Caki2 (cell line): Measurements from ENCODE around the gene MYO1E. TPM values are rescaled to one million over a fixed set of nuclear protein-coding genes. Genes with fewer than 3 reads are reported as not detected.
"Not testable (repeated sequence)": the region's sequence is repeated elsewhere in the genome, so short reads cannot be mapped to it uniquely, and the experiment has no call there.

Experiments used
- DNase-seq: peaks from one replicate; pipeline ENCODE4 v3.0.0-alpha.2; 2015; ENCODE audit warnings: low read depth
- in situ Hi-C: cut with HindIII; loops from 2 replicates; pipeline ENCODE4 v1.10.0; 2016; ENCODE audit warnings: low sequenced_read_pairs, low pct_unique_long_range_greater_than_20kb, mixed read lengths
- total RNA-seq: library from RNA; depleted of rRNA; stranded (reverse); fragments of >200 nt; shearing (Covaris generic); gene quantifications from 2 replicates; pipeline ENCODE4 v1.2.3, GENCODE V29; 2014; ENCODE audit warnings: low replicate concordance

Gene MYO1E
- total RNA-seq, 1 experiment from 2014 or later, result 104 TPM

GRCh38 chr15:59394166-59394661, 21.5 kb upstream of the MYO1E start:
- in situ Hi-C loops, result no loop called here
- no peak for DNase-seq

GRCh38 chr15:59392299-59392698, 19.6 kb upstream of the MYO1E start:
- in situ Hi-C loops, result no loop called here
- no peak for DNase-seq

DNA sequence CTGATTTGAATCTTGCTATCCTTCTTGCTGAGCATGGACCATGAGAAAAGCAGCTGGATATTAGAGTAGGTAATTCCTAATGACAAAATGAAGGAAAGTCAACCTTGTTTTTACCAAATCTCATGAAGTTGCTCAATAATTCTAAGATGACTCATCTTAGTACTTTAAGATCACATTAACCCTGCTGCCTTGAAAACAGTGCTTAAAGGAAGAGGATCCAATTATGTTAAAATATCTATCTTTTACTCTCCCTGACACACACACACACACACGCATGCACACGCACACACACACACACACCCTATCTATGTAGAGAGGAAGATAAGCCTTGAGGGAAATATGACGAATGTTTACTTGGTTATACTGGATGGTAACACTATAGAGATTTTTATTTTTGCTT, 16.0 kb upstream of the MYO1E start:
- in situ Hi-C loops, result no loop called here
- peak; percentile 29 for DNase-seq

DNA sequence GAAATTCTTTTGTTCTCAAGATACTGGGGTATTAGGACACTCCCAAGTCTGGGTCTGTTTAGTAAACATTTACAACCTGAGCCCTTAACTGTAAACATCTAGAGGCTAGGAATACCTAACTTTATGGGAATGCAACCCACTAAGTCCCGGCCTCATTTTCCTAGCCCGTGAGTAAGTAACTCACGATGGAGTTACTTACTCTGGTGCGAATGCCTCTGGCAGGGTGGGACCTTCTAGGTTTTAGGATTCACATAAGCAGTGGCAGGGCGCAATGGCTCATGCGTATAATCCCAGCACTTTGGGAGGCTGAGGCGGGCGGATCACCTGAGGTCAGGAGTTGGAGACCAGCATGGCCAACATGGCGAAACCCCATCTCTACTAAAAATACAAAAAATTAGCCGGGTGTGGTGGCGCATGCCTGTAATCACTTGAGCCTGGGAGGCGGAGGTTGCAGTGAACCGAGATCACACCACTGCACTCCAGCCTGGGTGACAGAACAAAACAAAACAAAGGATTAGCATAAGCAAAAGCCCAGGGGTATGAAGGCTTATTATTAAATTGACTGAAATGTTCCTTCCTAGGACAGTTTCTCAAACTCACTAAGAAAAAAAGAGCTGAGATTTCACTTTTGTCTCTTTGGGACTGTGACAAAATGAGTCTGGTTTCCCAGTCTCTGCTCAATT, 14.7 kb upstream of the MYO1E start:
- in situ Hi-C loops, DNase-seq: not testable (repeated sequence)

GRCh38 chr15:59385171-59385570, 12.5 kb upstream of the MYO1E start:
- in situ Hi-C loops, result no loop called here
- no peak for DNase-seq

GRCh38 chr15:59384507-59384906, 11.8 kb upstream of the MYO1E start:
- DNase-seq, result no peak
- in situ Hi-C loops, result no loop called here

DNA sequence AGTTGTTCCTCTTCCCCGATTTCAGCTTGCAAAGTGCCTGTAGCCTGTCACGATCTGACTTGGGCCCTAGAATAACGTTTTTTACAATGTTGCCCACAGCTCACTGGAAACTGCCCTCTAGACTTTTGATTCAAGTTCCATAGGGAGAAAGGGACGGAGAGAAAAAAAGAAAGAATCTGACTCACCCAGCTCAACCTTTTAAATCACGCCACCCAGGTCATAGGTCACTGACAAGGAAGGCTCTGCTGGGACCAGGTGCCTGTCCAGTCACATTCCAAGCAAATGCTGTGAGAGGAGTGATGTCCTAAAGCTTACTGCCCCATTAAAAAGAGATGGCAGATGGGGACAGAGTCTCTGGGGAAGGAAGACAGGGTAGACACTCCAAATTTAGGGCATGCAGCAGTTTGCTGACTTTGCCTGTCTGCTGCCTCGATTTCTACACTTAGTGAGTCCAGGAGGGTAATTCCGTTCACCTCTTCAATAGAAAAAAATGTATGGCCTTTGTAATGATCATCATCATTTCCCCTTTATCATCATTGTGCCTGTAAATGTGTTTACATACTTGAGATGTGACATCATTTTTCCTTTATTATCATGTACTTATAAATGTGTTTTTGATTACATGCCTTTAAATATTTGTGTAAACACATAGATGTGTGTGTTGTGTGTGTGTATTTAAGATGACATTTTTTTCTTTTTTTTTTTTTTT, 8.4 kb upstream of the MYO1E start:
- DNase-seq, result peak; percentile 30
- in situ Hi-C loops, result no loop called here

DNA sequence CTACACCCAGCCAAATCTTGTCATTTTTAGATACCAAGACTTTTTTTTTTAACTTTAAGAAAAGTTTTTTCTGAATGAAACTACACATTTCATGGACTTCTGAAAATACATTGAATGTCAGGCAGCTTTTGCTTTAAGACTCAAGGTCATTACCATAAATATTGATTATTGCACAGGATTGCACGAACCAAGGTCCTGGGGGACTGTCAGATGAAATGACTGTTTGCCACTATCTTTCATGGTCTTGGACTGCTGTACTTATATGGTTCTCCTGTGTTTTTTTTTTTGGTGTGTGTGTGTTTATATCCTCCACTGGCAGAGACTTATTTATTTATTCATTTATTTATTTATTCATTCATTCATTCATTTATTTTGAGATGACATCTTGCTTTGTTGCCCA, 6.9 kb upstream of the MYO1E start:
- in situ Hi-C loops, result no loop called here
- no peak for DNase-seq

DNA sequence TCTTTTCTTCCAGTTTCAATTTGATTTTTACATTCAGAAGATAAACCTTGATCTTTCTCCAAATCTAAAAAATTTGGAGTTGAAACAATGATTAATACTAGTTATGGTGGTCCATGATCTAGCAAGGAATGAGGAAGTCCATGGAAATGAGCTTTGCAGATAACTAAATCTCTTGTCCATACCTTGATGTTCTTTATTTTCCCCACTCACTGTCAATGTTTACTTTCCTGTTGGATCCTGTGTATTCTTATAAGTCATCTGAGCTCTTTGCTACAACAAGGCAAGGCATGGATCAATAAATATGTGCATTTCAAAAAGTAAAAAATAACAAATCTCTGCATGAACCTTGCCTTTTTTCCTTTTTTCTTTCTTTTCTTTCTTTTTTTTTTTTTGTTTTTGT, 6.2 kb upstream of the MYO1E start:
- in situ Hi-C loops, result no loop called here
- DNase-seq, result no peak

DNA sequence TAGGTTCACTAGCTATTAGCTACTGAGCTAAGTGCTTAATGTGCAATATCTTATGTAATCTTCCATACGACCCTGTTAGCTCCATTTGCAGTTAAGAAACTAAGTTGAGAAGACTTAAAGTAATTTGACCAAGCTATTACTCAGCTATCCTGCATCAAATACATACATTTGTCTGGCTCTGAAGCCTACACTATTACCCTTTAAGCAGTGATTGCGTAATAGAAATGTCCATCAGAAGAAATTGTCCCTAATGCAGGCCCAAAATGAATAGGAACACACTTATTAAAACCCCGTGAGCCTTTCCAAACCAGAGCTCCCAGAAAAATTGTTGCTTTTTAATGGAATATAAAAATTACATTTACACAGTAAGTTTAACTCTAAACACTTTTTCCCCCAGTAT, 5.3 kb upstream of the MYO1E start:
- in situ Hi-C loops, result no loop called here
- no peak for DNase-seq

GRCh38 chr15:59376733-59377132, 4.1 kb upstream of the MYO1E start:
- DNase-seq, result peak; percentile 31
- in situ Hi-C loops, result no loop called here

- no peak for DNase-seq
- in situ Hi-C loops, result no loop called here
Measured at GRCh38 chr15:59373215-59373614, 544 bp upstream of the MYO1E start.

DNA sequence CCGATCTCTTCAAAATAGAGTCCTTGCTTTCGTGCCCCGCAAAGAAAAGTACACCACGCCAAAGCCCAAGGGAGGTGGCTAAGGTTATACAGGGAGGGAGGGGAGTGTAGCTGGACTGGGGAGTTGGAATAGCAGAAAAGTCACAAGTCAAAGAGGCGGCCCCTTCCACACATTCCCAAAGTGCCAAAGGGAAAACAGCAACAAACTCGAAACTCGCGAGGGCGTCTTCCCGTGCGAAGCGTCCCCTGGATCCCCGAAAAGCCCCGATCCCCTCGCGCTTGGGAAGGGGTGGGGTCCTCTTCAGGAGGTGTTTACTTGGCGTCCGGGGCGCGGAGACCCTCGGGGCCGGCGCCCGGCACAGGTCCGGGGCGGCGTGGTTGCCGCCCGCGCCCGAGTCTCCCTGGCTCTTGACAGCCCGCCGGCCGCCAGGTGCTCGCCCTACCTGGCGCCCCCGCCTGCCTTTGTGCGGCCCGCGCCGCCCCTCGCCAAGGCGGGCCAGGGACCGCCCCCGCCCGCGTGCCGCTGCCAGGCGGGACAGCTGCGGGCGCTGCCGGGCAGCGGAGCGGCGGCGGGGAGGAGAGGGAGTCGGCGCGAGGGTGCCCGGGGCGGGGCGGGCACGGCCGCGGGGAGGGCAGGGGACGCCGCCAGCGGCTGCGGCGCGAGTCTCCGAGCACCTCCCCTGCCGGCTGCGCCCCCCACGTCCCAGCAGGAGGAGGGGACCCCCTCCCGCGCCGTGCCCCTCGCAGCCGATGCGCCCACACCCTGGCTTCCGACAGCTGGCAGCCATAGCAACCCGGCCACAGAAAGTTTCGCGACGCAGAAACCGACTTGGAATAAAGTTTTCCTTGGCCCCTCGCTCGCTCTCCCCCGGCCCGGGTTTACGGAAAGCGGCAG, 966 bp downstream of the MYO1E start:
- in situ Hi-C loops, result no loop called here
- DNase-seq, result peak; percentile 38

DNA sequence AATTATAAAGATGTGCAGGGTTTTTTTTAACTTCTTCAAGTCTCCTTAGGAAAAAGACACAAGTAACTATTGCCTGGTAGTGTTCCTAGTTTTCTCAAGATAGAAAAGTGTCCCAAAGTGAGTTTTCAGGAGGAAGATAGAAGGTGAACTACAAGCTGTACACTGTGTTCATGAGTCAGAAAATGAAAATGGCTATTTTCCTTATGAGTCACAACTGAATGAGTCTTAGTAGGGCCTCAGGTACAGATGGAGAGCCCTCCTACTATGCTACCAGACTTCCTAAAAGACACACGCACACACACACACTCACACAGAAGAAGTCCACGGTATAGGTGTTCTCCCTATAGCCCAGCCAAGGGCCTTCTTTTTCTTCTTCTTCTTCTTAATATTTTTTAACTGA, 3.1 kb downstream of the MYO1E start:
- peak; percentile 20 for DNase-seq
- in situ Hi-C loops, result no loop called here

DNA sequence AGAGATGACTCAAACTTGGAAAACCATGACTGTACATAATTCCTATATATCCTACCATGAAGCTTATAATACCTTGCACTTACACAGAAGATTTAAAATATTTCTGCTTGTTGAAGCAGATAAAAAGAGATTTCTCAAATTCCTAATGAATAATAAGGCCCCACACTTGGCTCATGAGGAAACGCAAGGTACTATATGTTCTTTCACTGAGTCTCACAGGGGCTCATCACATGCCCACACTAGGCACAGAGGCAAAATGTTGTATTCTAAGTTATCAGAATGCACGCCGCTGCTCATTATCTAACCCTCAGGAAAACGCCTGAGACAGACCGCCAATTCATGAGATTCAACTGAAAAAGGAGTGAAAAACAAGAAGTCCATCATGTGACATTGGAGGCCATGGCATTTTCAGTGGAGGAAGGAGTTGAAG, 5.6 kb downstream of the MYO1E start:
- in situ Hi-C loops, result no loop called here
- DNase-seq, result no peak

- peak; percentile 43 for DNase-seq
- in situ Hi-C loops, result no loop called here
Measured at GRCh38 chr15:59366333-59367021, 6.2 kb downstream of the MYO1E start.

- no peak for DNase-seq
- in situ Hi-C loops, result no loop called here
Measured at GRCh38 chr15:59364248-59364647, 8.4 kb downstream of the MYO1E start.

DNA sequence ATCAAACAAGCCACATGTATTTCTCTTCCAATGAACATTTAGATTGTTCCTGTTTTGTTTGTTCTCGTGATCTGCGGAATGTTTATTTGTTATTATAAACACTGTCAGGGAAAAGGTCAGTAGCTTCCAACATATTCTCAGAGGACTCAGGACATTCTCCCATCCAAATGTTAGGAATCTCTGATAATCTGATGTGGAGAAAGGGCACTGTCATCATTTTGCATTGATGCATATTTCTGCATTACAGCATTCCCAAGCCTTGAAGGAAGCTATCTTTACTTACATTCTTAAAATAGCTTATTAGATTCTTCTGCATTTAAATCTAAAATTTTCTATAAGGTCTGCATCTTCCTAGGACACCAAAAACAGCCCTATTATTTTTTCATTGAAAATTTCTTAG, 10.3 kb downstream of the MYO1E start:
- DNase-seq, result no peak
- in situ Hi-C loops, result no loop called here
